ENCODE data around the gene C9orf85. TPM values are rescaled to one million over a fixed set of nuclear protein-coding genes. Genes with fewer than 3 reads are reported as not detected.
A peak's percentile ranks its signal among the peaks of the same experiment; 100 is the strongest.

Gene C9orf85
- 11.3 and 14.1 TPM in 2 replicates for total RNA-seq

DNA sequence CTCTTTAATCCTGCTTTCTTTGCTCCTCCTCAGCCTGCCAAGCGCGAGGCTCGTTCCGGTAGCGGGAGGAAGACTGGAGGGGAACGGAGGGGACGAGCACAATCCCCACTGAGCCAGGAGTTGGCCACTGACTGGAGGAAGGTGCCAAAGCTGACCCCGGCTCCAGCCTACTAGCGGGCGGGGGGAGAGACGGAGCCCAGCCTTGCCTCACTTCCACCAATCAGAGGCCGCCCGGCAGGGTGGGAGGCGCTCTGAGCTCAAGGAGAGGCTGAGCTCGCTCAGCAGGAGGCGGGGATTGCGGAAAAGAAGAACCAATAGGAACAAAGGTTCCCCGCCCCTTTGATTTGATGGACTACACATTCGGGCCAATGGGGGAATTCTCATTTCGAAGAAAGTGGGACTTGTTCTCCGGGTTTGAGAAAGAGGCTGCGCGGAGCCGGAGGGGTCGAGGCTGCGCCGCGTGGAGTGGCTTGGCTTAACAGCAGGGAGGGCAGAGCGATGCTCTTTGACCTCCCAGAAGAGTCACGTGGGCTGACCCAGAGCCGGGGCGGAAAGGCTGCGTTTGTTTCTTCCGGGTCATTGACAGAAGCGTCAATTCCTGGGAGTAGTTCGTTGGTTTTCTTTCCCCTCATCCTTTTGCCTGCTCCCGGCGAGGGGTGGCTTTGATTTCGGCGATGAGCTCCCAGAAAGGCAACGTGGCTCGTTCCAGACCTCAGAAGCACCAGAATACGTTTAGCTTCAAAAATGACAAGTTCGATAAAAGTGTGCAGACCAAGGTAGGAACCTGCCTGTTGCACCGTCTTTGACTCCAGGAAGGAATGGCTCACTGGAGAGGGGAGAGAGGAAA lies at the start of gene C9orf85, which contains the start of gene ABHD17B:
TSS of gene C9orf85 (plus strand) at position 579 of the 847 bp plus-strand sequence. CDS start at position 675, 96 bp downstream.
TSS of gene ABHD17B (minus strand) at position 133 of the 847 bp plus-strand sequence. CDS start 36,113 bp downstream, outside the sequence.
- TF ChIP-seq, protein P1, sequence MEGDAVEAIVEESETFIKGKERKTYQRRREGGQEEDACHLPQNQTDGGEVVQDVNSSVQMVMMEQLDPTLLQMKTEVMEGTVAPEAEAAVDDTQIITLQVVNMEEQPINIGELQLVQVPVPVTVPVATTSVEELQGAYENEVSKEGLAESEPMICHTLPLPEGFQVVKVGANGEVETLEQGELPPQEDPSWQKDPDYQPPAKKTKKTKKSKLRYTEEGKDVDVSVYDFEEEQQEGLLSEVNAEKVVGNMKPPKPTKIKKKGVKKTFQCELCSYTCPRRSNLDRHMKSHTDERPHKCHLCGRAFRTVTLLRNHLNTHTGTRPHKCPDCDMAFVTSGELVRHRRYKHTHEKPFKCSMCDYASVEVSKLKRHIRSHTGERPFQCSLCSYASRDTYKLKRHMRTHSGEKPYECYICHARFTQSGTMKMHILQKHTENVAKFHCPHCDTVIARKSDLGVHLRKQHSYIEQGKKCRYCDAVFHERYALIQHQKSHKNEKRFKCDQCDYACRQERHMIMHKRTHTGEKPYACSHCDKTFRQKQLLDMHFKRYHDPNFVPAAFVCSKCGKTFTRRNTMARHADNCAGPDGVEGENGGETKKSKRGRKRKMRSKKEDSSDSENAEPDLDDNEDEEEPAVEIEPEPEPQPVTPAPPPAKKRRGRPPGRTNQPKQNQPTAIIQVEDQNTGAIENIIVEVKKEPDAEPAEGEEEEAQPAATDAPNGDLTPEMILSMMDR (IDR thresholded peaks at IDR 0.05; ENCODE audit: insufficient read depth, low read length, severe bottlenecking), result no peak
- FAIRE-seq, result peak; percentile 43
- H3K27me3 ChIP-seq (ENCODE audit: control insufficient read depth, insufficient read depth, low read length), result no peaks in the 10 kb centered on the region
- H3K36me3 ChIP-seq (ENCODE audit: control insufficient read depth, insufficient read depth, low read length), result no peaks in the 10 kb centered on the region
- H3K4me3 ChIP-seq (ENCODE audit: low read depth, low read length), result peak within 1 kb of the TSS; percentile 76
- DNase-seq (ENCODE audit: low read depth), result peak; percentile 98

DNA sequence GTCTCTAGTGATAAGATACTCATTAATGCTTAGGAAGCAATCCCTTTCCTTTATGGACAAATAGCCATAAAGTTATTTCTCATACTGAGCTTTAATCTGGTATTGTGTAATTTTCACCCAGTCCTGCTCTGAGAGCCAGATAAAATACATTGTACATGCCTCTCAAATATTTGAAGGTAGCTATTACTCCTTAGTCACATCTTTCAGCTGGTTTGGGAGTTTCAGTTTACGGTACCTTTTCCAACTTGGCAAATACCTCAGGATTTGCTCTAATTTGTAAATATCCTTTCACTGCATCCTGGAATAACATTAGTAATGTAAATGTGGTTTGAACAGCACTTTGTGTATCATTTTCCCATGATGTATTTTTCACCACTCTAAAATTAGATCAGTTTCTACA lies 47.8 kb upstream of the C9orf85 start:
- H3K27me3 ChIP-seq (ENCODE audit: control insufficient read depth, insufficient read depth, low read length), result no peaks in the 10 kb centered on the region
- no peak for FAIRE-seq
- no peak for DNase-seq (ENCODE audit: low read depth)
- H3K36me3 ChIP-seq (ENCODE audit: control insufficient read depth, insufficient read depth, low read length), result no peaks in the 10 kb centered on the region
- TF ChIP-seq, protein P1 (IDR thresholded peaks at IDR 0.05; ENCODE audit: insufficient read depth, low read length, severe bottlenecking), result no peak
- H3K4me3 ChIP-seq (ENCODE audit: low read depth, low read length), result no peak overlapping the region

DNA sequence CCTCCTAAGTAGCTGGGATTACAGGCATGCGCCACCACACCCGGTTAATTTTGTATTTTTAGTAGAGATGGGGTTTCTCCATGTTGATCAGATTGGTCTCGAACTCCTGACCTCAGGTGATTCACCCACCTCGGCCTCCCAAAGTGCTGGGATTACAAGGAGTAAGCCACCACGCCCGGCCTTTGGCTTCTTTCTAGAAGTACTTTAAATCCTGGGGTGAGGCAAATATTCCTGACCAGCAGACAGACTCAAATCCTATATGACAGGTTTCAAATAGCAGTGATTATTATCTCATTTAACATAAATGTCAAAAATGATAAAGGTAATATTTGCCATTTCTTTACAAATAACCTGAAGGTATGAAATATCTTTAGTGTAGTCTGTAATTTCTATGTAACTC lies 36.1 kb upstream of the C9orf85 start:
- Histone ChIP-seq H3K36me3 (ENCODE audit: control insufficient read depth, insufficient read depth, low read length) (no peaks in the 10 kb centered on the region), H3K4me3 (ENCODE audit: low read depth, low read length) (no peak overlapping the region), H3K27me3 (ENCODE audit: control insufficient read depth, insufficient read depth, low read length) (no peaks in the 10 kb centered on the region)
- TF ChIP-seq, protein P1 (IDR thresholded peaks at IDR 0.05; ENCODE audit: insufficient read depth, low read length, severe bottlenecking), result no peak
- FAIRE-seq, result no peak
- no peak for DNase-seq (ENCODE audit: low read depth)

DNA sequence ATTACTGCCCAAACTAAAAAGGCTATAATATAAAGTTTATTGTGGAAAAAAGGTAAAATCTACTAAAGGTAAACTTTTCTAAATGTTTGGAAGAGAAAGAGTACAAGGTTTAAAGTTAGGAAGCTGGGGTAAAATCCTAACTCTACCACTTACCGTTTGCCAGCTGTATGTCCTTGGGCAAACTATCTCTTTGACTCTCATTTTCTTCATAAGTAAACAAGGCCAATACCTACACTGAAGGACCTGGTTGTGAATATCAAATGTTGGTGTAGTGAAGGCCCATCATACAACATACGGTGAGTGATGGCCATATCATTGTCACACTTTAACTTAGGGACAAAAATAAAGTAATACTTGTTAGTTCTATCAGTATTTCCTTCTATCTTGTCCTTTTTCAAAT lies 35.3 kb upstream of the C9orf85 start:
- DNase-seq (ENCODE audit: low read depth) (no peak), FAIRE-seq (no peak)
- TF ChIP-seq, protein P1 (IDR thresholded peaks at IDR 0.05; ENCODE audit: insufficient read depth, low read length, severe bottlenecking), result no peak
- H3K36me3 ChIP-seq (ENCODE audit: control insufficient read depth, insufficient read depth, low read length), result no peaks in the 10 kb centered on the region
- H3K4me3 ChIP-seq (ENCODE audit: low read depth, low read length), result no peak overlapping the region
- H3K27me3 ChIP-seq (ENCODE audit: control insufficient read depth, insufficient read depth, low read length), result no peaks in the 10 kb centered on the region

- no peak for FAIRE-seq
- DNase-seq (ENCODE audit: low read depth), result no peak
- TF ChIP-seq, protein P1 (IDR thresholded peaks at IDR 0.05; ENCODE audit: insufficient read depth, low read length, severe bottlenecking), result no peak
These were observed 34.6 kb upstream of the C9orf85 start for GRCh38 chr9:71876829-71877228.

More at GRCh38 chr9:71876829-71877228, 34.6 kb upstream of the C9orf85 start:
- H3K4me3 ChIP-seq (ENCODE audit: low read depth, low read length), result no peak overlapping the region
- H3K27me3 ChIP-seq (ENCODE audit: control insufficient read depth, insufficient read depth, low read length), result no peaks in the 10 kb centered on the region
- H3K36me3 ChIP-seq (ENCODE audit: control insufficient read depth, insufficient read depth, low read length), result no peaks in the 10 kb centered on the region
